SK-N-SH treated with all-trans-retinoic acid at 6 μM for 48 hours (cell line): ENCODE data around the gene ARHGEF11.

Source experiments
- ATAC-seq: fragments of 200-7000 bp; cut with Tn5 transposase; 3 replicates; pipeline ENCODE4 v1.9.1; 2020; ENCODE audit warnings: mild to moderate bottlenecking, moderate library complexity
- ARNTL ChIP-seq: fragments of 450-650 bp; formaldehyde crosslinking; IDR thresholded peaks from 2 replicates; pipeline ENCODE4 v1.5.0; 2020; ENCODE audit warnings: low read depth, mild to moderate bottlenecking, moderate library complexity, borderline replicate concordance
- BACH2 ChIP-seq: fragments of 250-450 bp; sonication (Bioruptor Pico); IDR thresholded peaks from 2 replicates; pipeline ENCODE4 v1.9.0; 2021; ENCODE audit warnings: mild to moderate bottlenecking, borderline replicate concordance
- CSDC2 ChIP-seq: fragments of 250-450 bp; sonication (Bioruptor Pico); IDR thresholded peaks from 2 replicates; pipeline ENCODE4 v1.5.0; 2020; ENCODE audit warnings: mild to moderate bottlenecking, moderate library complexity
- CSRNP3 ChIP-seq: fragments of 250-450 bp; sonication (Bioruptor Pico); IDR thresholded peaks from 2 replicates; pipeline ENCODE4 v1.5.1; 2021; ENCODE audit warnings: mild to moderate bottlenecking, moderate library complexity
- ESRRG ChIP-seq: fragments of 250-450 bp; sonication (Bioruptor Pico); IDR thresholded peaks from 2 replicates; pipeline ENCODE4 v1.6.1; 2021; ENCODE audit warnings: mild to moderate bottlenecking
- GLIS3 ChIP-seq: fragments of 250-450 bp; sonication (Bioruptor Pico); IDR thresholded peaks from 2 replicates; pipeline ENCODE4 v1.5.0; 2020; ENCODE audit warnings: mild to moderate bottlenecking, moderate library complexity
- ISL1 ChIP-seq: fragments of 250-450 bp; sonication (Bioruptor Pico); IDR thresholded peaks from 2 replicates; pipeline ENCODE4 v2.1.2; 2022; ENCODE audit warnings: mild to moderate bottlenecking, moderate library complexity
- OSR1 ChIP-seq: fragments of 250-450 bp; sonication (Bioruptor Pico); IDR thresholded peaks from 2 replicates; pipeline ENCODE4 v1.8.0; 2022; ENCODE audit warnings: moderate library complexity, mild to moderate bottlenecking, inconsistent platforms
- PATZ1 ChIP-seq: fragments of 250-450 bp; sonication (Bioruptor Pico); IDR thresholded peaks from 2 replicates; pipeline ENCODE4 v1.8.0; 2020; ENCODE audit warnings: mild to moderate bottlenecking, moderate library complexity, borderline replicate concordance
- POU6F1 ChIP-seq: fragments of 250-450 bp; sonication (Bioruptor Pico); IDR thresholded peaks from 2 replicates; pipeline ENCODE4 v1.8.0; 2021; ENCODE audit warnings: low read depth, mild to moderate bottlenecking, moderate library complexity, borderline replicate concordance
- PPARA ChIP-seq: fragments of 250-450 bp; sonication (Bioruptor Pico); IDR thresholded peaks from 2 replicates; pipeline ENCODE4 v1.5.0; 2020; ENCODE audit warnings: mild to moderate bottlenecking, borderline replicate concordance
- RARB ChIP-seq: fragments of 250-450 bp; sonication (Bioruptor Pico); IDR thresholded peaks from 2 replicates; pipeline ENCODE4 v1.8.0; 2021; ENCODE audit warnings: mild to moderate bottlenecking, moderate library complexity
- SNAI2 ChIP-seq: fragments of 250-450 bp; sonication (Bioruptor Pico); IDR thresholded peaks from 2 replicates; pipeline ENCODE4 v1.5.0; 2020; ENCODE audit warnings: mild to moderate bottlenecking, moderate library complexity
- TOX ChIP-seq: fragments of 250-450 bp; sonication (Bioruptor Pico); IDR thresholded peaks from 2 replicates; pipeline ENCODE4 v1.8.0; 2021; ENCODE audit warnings: mild to moderate bottlenecking, moderate library complexity, borderline replicate concordance
- ZC3H10 ChIP-seq: fragments of 250-450 bp; sonication (Bioruptor Pico); IDR thresholded peaks from 2 replicates; pipeline ENCODE4 v1.5.1; 2021; ENCODE audit warnings: mild to moderate bottlenecking, moderate library complexity
- ZFP3 ChIP-seq: fragments of 250-450 bp; sonication (Bioruptor Pico); IDR thresholded peaks from 2 replicates; pipeline ENCODE4 v1.5.0; 2020; ENCODE audit warnings: mild to moderate bottlenecking, moderate library complexity
- ZFP30 ChIP-seq: fragments of 450-650 bp; formaldehyde crosslinking; IDR thresholded peaks from 2 replicates; pipeline ENCODE4 v1.5.0; 2022; ENCODE audit warnings: mild to moderate bottlenecking, moderate library complexity
- ZNF565 ChIP-seq: fragments of 450-650 bp; formaldehyde crosslinking; conservative IDR thresholded peaks from 2 replicates; pipeline ENCODE4 v1.5.0; 2020; ENCODE audit warnings: low read depth, mild to moderate bottlenecking, moderate library complexity
- ZNF70 ChIP-seq: fragments of 450-650 bp; formaldehyde crosslinking; IDR thresholded peaks from 2 replicates; pipeline ENCODE4 v1.5.0; 2020; ENCODE audit warnings: mild to moderate bottlenecking, moderate library complexity

ARHGEF11 gene

GRCh38 chr1:156945881-156946661 is 99.5 kb downstream of the ARHGEF11 start (continued):
- TF ChIP-seq CSRNP3 (CRISPR knock-in tag) (no peak), ZNF565 (no peak), PPARA (CRISPR knock-in tag) (no peak)

- no peak for TF ChIP-seq ARNTL (CRISPR knock-in tag)
- no peak for TF ChIP-seq BACH2 (CRISPR knock-in tag)
- TF ChIP-seq ZFP30 (CRISPR knock-in tag) = no peak
- no peak for TF ChIP-seq TOX (CRISPR knock-in tag)
- no peak for TF ChIP-seq CSDC2
- no peak for TF ChIP-seq RARB (CRISPR knock-in tag)
- TF ChIP-seq POU6F1 (CRISPR knock-in tag) = no peak
- TF ChIP-seq CSRNP3 (CRISPR knock-in tag) = no peak
- no peak for TF ChIP-seq ZC3H10
- TF ChIP-seq ESRRG (CRISPR knock-in tag) = no peak
- ATAC-seq = no peak
Measured at GRCh38 chr1:156944848-156945247, 100.7 kb downstream of the ARHGEF11 start.

GRCh38 chr1:156944268-156944667 is 101.3 kb downstream of the ARHGEF11 start:
- TF ChIP-seq SNAI2 (CRISPR knock-in tag) (no peak), POU6F1 (CRISPR knock-in tag) (no peak), ZFP30 (CRISPR knock-in tag) (no peak), GLIS3 (no peak), BACH2 (CRISPR knock-in tag) (no peak), ZNF70 (CRISPR knock-in tag) (no peak), ARNTL (CRISPR knock-in tag) (no peak), ISL1 (no peak), OSR1 (no peak), RARB (CRISPR knock-in tag) (no peak)
- ATAC-seq = no peak

- ATAC-seq = no peak
- TF ChIP-seq ISL1 (no peak), TOX (CRISPR knock-in tag) (no peak), CSRNP3 (CRISPR knock-in tag) (no peak), SNAI2 (CRISPR knock-in tag) (no peak), ZNF70 (CRISPR knock-in tag) (no peak), PATZ1 (CRISPR knock-in tag) (no peak), BACH2 (CRISPR knock-in tag) (no peak), ZNF565 (no peak), ESRRG (CRISPR knock-in tag) (no peak), PPARA (CRISPR knock-in tag) (no peak), ZFP3 (CRISPR knock-in tag) (no peak), CSDC2 (no peak)
Measured at GRCh38 chr1:156943756-156944155, 101.8 kb downstream of the ARHGEF11 start.
